PC-9 (cell line): ENCODE data around the gene GOLGA3. TPM values are rescaled to one million over a fixed set of nuclear protein-coding genes. Genes with fewer than 3 reads are reported as not detected.

Experiments used
- BruUV-seq: library from RNA; stranded (reverse); fragments of 400-500 nt; replicated peaks from 2 replicates; lab custom pipeline; 2021; lab: Mats Ljungman, UMichigan
- CTCF ChIA-PET: fragments of 300-600 bp; sonication (Branson Sonifier 250); formaldehyde crosslinking; loops from one replicate; lab custom pipeline; 2022; ENCODE audit warnings: antibody characterized with exemption; lab: Charles Lee
- POLR2A ChIA-PET: fragments of 300-600 bp; sonication (Branson Sonifier 250); formaldehyde crosslinking; loops from one replicate; lab custom pipeline; 2022; ENCODE audit warnings: antibody characterized with exemption; ENCODE audit not compliant: unreplicated experiment; lab: Charles Lee
- DNase-seq, 2 experiments: peaks; one replicate each; pipeline versions ENCODE4 v3.0.0 to v3.0.0-alpha.2; 2015 to 2022; ENCODE audit warnings: mixed read lengths in 1 of 2
- H2AFZ ChIP-seq: fragments of 200-600 bp; sonication (generic); 2 replicates; pipeline ENCODE4 v1.8.1; 2017; ENCODE audit warnings: antibody characterized with exemption
- H3F3A ChIP-seq: fragments of 200-600 bp; sonication (generic); 2 replicates; pipeline ENCODE4 v1.8.1; 2017; ENCODE audit warnings: antibody characterized with exemption, mild to moderate bottlenecking, low read depth; ENCODE audit not compliant: insufficient read depth
- H3K27ac ChIP-seq: fragments of 200-600 bp; sonication (generic); 2 replicates; pipeline ENCODE4 v1.6.1; 2016; ENCODE audit warnings: mixed run types
- H3K27me3 ChIP-seq: fragments of 200-600 bp; sonication (generic); 2 replicates; pipeline ENCODE4 v1.6.1; 2016; ENCODE audit warnings: low read depth, mixed run types; ENCODE audit not compliant: insufficient read depth
- H3K36me3 ChIP-seq: fragments of 200-600 bp; sonication (generic); 2 replicates; pipeline ENCODE4 v1.6.1; 2016; ENCODE audit warnings: low read depth, mixed run types
- H3K4me1 ChIP-seq: fragments of 200-600 bp; sonication (generic); replicated peaks from 2 replicates; pipeline ENCODE4 v1.6.1; 2016; ENCODE audit warnings: mixed run types; ENCODE audit not compliant: insufficient read depth
- H3K4me2 ChIP-seq: fragments of 200-600 bp; sonication (generic); 2 replicates; pipeline ENCODE4 v1.6.1; 2017; ENCODE audit warnings: mixed run types
- H3K4me3 ChIP-seq: fragments of 200-600 bp; sonication (generic); 2 replicates; pipeline ENCODE4 v1.6.1; 2016; ENCODE audit warnings: mixed run types
- H3K79me2 ChIP-seq: fragments of 200-600 bp; sonication (generic); 2 replicates; pipeline ENCODE4 v1.6.1; 2017; ENCODE audit warnings: low read depth, mixed run types
- H3K9me2 ChIP-seq: fragments of 200-600 bp; sonication (generic); 2 replicates; pipeline ENCODE4 v1.8.1; 2017; ENCODE audit warnings: mild to moderate bottlenecking; ENCODE audit not compliant: insufficient read depth
- H3K9me3 ChIP-seq: fragments of 200-600 bp; sonication (generic); 2 replicates; pipeline ENCODE4 v1.8.1; 2016; ENCODE audit warnings: low read depth; ENCODE audit not compliant: insufficient read depth
- H4K20me1 ChIP-seq: fragments of 200-600 bp; sonication (generic); 2 replicates; pipeline ENCODE4 v1.8.1; 2017; ENCODE audit not compliant: insufficient read depth
- EZH2 ChIP-seq: fragments of 200-600 bp; sonication (generic); IDR thresholded peaks from 2 replicates; pipeline ENCODE4 v1.8.0; 2017; ENCODE audit warnings: antibody characterized with exemption, low read depth
- intact Hi-C: fragments of 100-400 bp; cut with micrococcal nuclease; formaldehyde crosslinking; loops from one replicate; pipeline ENCODE4 v1.10.0; 2022; ENCODE audit not compliant: unreplicated experiment
- total RNA-seq: library from RNA; stranded (reverse); gene quantifications from 2 replicates; pipeline ENCODE4 v1.2.3, GENCODE V29; 2021
- TF ChIP-seq, protein P1 (sequence below): fragments of 200-600 bp; sonication (generic); conservative IDR thresholded peaks from 2 replicates; pipeline ENCODE4 v1.6.1; 2017; ENCODE audit warnings: mixed run types, antibody characterized with exemption, mild to moderate bottlenecking, moderate library complexity

GOLGA3 gene
- total RNA-seq, 1 experiment from 2014 or later, result 69.3 TPM

DNA sequence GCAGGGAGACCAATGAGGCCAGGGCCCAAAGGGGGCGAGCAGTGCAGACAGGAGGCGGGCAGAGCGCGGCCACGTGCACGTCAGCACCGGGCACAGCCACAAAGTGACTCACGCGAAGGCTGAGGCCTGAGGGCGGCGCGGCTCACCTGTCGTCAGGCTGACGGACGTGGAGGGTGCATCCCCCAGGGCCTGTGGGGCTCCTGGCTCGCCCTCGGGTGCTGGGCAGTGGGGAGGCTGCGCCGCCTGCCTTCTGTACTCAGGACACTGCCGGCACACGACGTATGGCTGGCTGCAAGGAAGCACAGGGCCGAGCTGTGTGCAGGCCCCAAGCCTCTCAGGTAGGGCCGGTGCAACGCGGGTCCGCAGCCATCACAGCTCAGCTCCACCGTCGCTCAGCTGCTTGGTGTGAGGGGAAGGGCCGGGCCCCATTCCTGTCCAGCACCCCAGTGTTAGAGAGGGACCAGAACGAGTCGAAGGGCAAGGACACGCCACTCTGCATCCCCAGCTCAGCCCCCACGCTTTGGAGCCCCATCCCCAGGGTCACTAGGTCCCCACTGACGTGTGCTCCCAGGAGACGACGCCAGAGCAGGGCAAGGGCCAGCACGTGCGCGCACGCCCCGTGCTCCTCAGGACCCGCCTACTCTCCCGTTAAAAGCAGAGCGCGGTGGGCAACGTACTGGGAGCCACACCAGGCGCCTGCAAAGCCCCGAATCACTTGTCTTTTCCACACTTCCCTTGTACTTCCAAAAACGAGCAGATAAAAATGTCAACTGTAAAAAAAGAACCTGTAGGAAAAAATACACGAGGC lies 24.8 kb upstream of the GOLGA3 start:
- Histone ChIP-seq H3K27me3 (no peaks in the 10 kb centered on the region), H4K20me1 (no peaks in the 10 kb centered on the region), H3K79me2 (no peaks in the 10 kb centered on the region), H3K4me1 (no peaks in the 10 kb centered on the region), H3K27ac (no peak overlapping the region), H2AFZ (no peak overlapping the region), H3K9me3 (no peaks in the 10 kb centered on the region), H3F3A (no peaks in the 10 kb centered on the region), H3K36me3 (no peaks in the 10 kb centered on the region), H3K9me2 (no peaks in the 10 kb centered on the region), H3K4me3 (no peak overlapping the region), H3K4me2 (no peak overlapping the region)
- ChIA-PET POLR2A (no interaction called here), CTCF (no interaction called here)
- TF ChIP-seq, protein P1, sequence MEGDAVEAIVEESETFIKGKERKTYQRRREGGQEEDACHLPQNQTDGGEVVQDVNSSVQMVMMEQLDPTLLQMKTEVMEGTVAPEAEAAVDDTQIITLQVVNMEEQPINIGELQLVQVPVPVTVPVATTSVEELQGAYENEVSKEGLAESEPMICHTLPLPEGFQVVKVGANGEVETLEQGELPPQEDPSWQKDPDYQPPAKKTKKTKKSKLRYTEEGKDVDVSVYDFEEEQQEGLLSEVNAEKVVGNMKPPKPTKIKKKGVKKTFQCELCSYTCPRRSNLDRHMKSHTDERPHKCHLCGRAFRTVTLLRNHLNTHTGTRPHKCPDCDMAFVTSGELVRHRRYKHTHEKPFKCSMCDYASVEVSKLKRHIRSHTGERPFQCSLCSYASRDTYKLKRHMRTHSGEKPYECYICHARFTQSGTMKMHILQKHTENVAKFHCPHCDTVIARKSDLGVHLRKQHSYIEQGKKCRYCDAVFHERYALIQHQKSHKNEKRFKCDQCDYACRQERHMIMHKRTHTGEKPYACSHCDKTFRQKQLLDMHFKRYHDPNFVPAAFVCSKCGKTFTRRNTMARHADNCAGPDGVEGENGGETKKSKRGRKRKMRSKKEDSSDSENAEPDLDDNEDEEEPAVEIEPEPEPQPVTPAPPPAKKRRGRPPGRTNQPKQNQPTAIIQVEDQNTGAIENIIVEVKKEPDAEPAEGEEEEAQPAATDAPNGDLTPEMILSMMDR, result no peak
- TF ChIP-seq EZH2, result no peak
- intact Hi-C loops, result no loop called here
- BruUV-seq, result no TSS peak
- no peak for DNase-seq

DNA sequence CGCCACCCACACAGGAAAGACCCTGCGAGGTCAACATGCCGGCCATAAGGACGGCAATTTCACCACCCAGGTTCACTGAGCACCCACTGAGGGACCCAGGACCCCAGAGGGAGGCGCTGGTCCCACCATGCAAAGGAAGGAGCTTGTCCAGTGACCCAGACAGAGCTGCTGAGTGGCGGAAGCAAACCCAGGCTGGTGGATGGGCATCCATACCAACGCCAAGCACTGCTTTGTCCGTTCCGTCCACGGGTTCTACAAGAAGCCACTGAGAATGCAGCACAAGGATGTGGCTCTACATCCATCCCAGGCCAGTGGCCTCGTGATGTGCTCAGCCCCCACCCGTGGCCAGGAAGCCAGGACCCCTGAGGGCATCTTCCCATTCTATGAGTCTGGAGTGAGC lies 23.8 kb upstream of the GOLGA3 start:
- no peak overlapping the region for H3K4me3 ChIP-seq
- POLR2A ChIA-PET, result no interaction called here
- no peak for DNase-seq
- H3F3A ChIP-seq, result no peaks in the 10 kb centered on the region
- CTCF ChIA-PET, result no interaction called here
- no peaks in the 10 kb centered on the region for H3K9me2 ChIP-seq
- no peaks in the 10 kb centered on the region for H3K36me3 ChIP-seq
- H3K27ac ChIP-seq, result no peak overlapping the region
- no peaks in the 10 kb centered on the region for H3K9me3 ChIP-seq
- H3K4me2 ChIP-seq, result no peak overlapping the region
- TF ChIP-seq EZH2, result no peak
- TF ChIP-seq, protein P1, result no peak
- H4K20me1 ChIP-seq, result no peaks in the 10 kb centered on the region
- no peaks in the 10 kb centered on the region for H3K79me2 ChIP-seq
- intact Hi-C loops, result no loop called here
- no peaks in the 10 kb centered on the region for H3K4me1 ChIP-seq
- no TSS peak for BruUV-seq
- no peak overlapping the region for H2AFZ ChIP-seq
- H3K27me3 ChIP-seq, result no peaks in the 10 kb centered on the region

DNA sequence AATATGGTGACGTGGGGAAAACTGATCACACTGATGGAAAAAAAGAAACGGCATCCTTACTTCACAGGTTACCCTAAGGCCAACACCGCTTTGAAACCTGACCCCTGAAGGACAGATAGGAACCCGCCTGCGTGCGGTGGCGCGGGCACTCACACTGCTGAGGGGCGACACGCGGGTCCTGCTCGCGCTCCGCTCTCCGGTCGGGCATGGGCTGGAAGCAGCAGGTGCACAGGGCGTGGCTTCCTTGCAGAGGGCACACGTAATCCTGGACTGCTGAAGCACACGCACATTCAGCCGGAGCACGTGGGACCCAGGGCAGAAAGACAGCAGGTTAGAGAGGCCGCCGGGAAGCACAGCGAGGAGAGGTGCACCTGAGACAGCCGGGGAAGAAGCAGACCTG lies 22.8 kb upstream of the GOLGA3 start:
- Histone ChIP-seq H3K27ac (no peak overlapping the region), H3K4me3 (no peak overlapping the region), H3K9me3 (no peaks in the 10 kb centered on the region), H3K79me2 (no peaks in the 10 kb centered on the region), H3K36me3 (no peaks in the 10 kb centered on the region), H3K4me1 (no peaks in the 10 kb centered on the region), H4K20me1 (no peaks in the 10 kb centered on the region), H3F3A (no peaks in the 10 kb centered on the region), H3K27me3 (no peaks in the 10 kb centered on the region), H3K9me2 (no peaks in the 10 kb centered on the region), H3K4me2 (no peak overlapping the region), H2AFZ (no peak overlapping the region)
- intact Hi-C loops, result no loop called here
- BruUV-seq, result no TSS peak
- POLR2A ChIA-PET, result no interaction called here
- CTCF ChIA-PET, result no interaction called here
- TF ChIP-seq EZH2, result no peak
- TF ChIP-seq, protein P1, result no peak
- DNase-seq, result no peak
